ENCODE results near the gene RACGAP1.

Gene RACGAP1

GRCh38 chr12:49974677-49975317 lies 50.5 kb downstream of the RACGAP1 start:
- no peaks in the 10 kb centered on the region for H3K9me3 Mint-ChIP-seq
- no peak for ATAC-seq
- H3K36me3 Mint-ChIP-seq: no peaks in the 10 kb centered on the region
- H3K27me3 Mint-ChIP-seq: no peaks in the 10 kb centered on the region
- no peak overlapping the region for H3K4me3 Mint-ChIP-seq
- H3K4me1 Mint-ChIP-seq: no peaks in the 10 kb centered on the region
- H3K27ac Mint-ChIP-seq: no peak overlapping the region

GRCh38 chr12:49974231-49974675 lies 51.0 kb downstream of the RACGAP1 start:
- Mint-ChIP-seq H3K27me3 (no peaks in the 10 kb centered on the region), H3K4me3 (no peak overlapping the region), H3K9me3 (no peaks in the 10 kb centered on the region), H3K36me3 (no peaks in the 10 kb centered on the region), H3K27ac (no peak overlapping the region), H3K4me1 (no peaks in the 10 kb centered on the region)
- no peak for ATAC-seq

GRCh38 chr12:49973361-49973830 lies 51.9 kb downstream of the RACGAP1 start:
- Mint-ChIP-seq H3K27me3 (no peaks in the 10 kb centered on the region), H3K4me3 (no peak overlapping the region), H3K27ac (no peak overlapping the region), H3K9me3 (no peaks in the 10 kb centered on the region), H3K4me1 (no peaks in the 10 kb centered on the region), H3K36me3 (no peaks in the 10 kb centered on the region)
- ATAC-seq: no peak

DNA sequence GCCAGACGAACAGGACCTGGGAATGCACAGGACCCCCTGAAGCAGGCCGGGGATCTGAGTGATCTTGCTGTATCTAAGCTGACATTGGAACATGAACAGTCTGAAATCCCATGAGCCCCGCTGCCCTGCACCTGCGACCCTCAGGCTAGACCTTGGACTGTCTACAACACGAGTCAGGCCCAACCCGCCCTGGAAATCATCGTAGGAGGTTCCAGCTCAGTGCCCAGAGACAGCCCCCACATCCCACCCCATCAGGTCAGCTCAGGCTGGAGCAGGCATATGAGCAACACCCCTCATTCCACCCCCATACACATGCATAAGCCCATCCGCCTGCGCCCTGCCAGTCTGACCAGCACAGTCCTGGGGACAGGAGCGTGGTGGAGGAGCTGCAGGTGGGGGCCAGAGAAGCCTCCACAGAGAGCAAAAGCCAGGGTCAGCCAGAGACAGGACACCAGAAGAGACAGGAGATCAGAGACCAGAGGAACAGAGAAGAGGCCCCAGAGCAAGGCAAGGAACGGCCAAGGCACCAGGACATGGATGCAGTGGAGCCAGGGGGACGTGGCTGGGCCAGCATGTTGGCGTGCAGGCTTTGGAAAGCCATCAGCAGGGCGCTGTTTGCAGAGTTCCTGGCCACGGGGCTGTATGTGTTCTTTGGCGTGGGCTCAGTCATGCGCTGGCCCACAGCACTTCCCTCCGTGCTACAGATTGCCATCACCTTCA lies 52.5 kb downstream of the RACGAP1 start, which contains the start of gene AQP6:
AQP6 (plus strand) TSS at position 307 of the 720 bp plus-strand sequence; CDS start at position 534, 227 bp downstream.
- Mint-ChIP-seq H3K4me3 (no peak within 1 kb of the TSS), H3K4me1 (no peaks in the 10 kb centered on the region), H3K9me3 (no peaks in the 10 kb centered on the region), H3K36me3 (no peaks in the 10 kb centered on the region), H3K27me3 (no peaks in the 10 kb centered on the region), H3K27ac (no peak within 1 kb of the TSS)
- ATAC-seq: no peak

- H3K9me3 Mint-ChIP-seq: no peaks in the 10 kb centered on the region
- no peak overlapping the region for H3K27ac Mint-ChIP-seq
- ATAC-seq: no peak
- no peaks in the 10 kb centered on the region for H3K36me3 Mint-ChIP-seq
- peaks cover 3% of the 10 kb centered on the region for H3K27me3 Mint-ChIP-seq
- peaks cover 2% of the 10 kb centered on the region for H3K4me1 Mint-ChIP-seq
- no peak overlapping the region for H3K4me3 Mint-ChIP-seq
Measured at GRCh38 chr12:49972129-49972528, 53.2 kb downstream of the RACGAP1 start.

- no peak overlapping the region for H3K4me3 Mint-ChIP-seq
- no peak for ATAC-seq
Measured at GRCh38 chr12:49971141-49971540, 54.2 kb downstream of the RACGAP1 start.

DNA sequence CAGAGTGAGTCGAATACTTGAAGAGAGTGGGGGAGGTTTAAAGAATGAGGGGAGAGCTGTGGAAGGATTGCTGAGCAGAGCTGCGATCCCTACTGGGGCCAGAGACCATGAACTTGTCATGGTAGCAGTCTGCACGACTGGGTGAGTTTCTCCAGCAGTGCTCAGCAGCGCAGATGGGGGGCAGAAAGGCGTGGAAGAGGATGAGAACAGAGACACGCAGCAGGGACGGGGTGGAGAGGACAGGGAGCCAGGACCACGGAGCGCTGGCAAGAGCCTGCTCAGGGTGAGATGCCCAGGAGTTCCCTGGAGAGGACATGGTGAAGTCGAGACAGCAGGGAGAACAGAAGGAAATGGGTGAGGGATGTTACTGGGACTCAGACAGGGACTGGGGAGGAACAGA lies 54.6 kb downstream of the RACGAP1 start:
- Mint-ChIP-seq H3K27me3 (peaks cover 17% of the 10 kb centered on the region), H3K9me3 (no peaks in the 10 kb centered on the region), H3K36me3 (no peaks in the 10 kb centered on the region), H3K4me1 (peaks cover 7% of the 10 kb centered on the region), H3K4me3 (no peak overlapping the region), H3K27ac (no peak overlapping the region)
- ATAC-seq: no peak

More at GRCh38 chr12:49971141-49971540, 54.2 kb downstream of the RACGAP1 start:
- H3K9me3 Mint-ChIP-seq: no peaks in the 10 kb centered on the region
- no peak overlapping the region for H3K27ac Mint-ChIP-seq
- H3K36me3 Mint-ChIP-seq: no peaks in the 10 kb centered on the region
- H3K4me1 Mint-ChIP-seq: peaks cover 7% of the 10 kb centered on the region
- H3K27me3 Mint-ChIP-seq: peaks cover 13% of the 10 kb centered on the region

DNA sequence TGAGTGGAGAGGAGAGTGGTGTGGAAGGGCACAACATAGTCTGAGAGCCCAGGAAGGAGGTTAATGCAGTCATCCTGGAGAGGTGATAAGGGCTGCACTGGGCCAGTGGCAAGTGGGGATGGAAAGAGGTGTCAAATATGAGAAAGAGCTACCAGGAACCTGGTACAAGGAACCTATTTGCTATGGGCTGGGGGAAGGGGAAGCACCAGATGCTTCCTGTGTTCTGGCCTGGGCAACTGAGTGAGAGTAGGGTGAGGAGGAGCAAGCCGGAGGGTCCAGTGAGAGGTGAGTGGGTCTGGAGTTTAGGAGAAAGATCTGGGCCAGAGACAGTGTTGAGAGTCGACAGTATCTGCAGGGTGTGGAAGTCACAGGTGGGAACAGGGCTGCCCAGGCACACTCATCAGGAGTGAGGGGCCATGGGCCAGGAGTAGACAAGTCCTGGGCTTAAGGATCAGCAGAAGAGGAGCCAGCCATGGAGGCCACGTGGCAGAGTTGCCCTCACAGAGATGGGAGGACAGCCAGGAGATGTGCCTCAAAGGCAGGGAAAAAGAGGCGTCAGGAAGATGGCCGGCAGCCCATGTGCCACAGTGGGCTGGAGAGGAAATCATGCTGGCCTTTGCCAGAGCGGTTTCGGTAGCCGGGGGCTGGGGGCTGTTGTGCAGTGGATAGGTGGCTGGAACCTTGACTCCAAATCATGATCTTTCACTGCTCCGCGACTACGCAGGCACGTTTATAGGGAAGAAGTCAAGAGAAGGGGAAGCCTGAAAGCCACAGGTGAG lies 55.5 kb downstream of the RACGAP1 start:
- Mint-ChIP-seq H3K9me3 (no peaks in the 10 kb centered on the region), H3K27ac (no peak overlapping the region), H3K4me1 (peaks cover 7% of the 10 kb centered on the region), H3K4me3 (no peak overlapping the region), H3K36me3 (no peaks in the 10 kb centered on the region), H3K27me3 (peaks cover 24% of the 10 kb centered on the region)
- no peak for ATAC-seq

DNA sequence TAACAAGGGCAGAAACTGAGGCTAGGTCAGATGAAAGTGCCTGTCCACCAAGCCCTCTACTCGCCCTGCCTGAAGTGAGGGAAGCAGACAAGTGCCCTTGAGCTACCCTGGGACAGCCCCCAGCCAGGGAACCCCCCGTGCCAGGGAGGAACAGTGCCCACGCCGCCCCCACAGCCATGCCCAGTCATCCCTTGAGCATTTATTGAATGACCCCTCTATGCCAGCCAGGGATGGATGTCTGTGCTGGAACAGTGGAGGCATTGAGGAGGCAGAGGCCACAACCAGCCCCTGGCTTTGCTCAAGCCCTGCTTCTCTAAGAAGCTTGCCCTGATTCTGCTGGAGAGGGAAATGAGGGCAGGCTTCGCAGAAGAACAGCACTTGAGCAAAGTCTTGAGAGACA lies 56.3 kb downstream of the RACGAP1 start:
- Mint-ChIP-seq H3K4me3 (no peak overlapping the region), H3K36me3 (no peaks in the 10 kb centered on the region)

DNA sequence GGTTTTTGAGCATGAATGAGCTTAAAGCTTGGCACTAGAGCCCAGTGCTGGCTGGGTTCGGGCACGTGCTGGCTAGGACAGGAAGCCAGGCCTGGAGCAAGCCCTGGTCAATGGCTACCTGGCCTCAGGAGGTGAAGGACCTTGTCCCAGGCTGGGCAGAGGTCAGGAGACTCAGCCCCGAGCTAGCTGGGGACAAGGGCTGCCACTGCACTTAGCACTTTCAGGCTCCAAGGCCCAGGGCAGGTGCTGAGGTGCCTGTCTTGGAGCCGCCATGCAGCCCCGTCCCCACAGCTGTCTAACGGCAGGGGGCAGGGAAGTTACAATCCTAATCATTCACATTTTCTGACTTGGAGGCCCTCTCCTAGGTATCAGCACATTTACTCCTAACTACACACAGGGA lies 56.8 kb downstream of the RACGAP1 start:
- no peaks in the 10 kb centered on the region for H3K36me3 Mint-ChIP-seq
- peaks cover 7% of the 10 kb centered on the region for H3K4me1 Mint-ChIP-seq
- H3K9me3 Mint-ChIP-seq: no peaks in the 10 kb centered on the region
- peaks cover 37% of the 10 kb centered on the region for H3K27me3 Mint-ChIP-seq
- H3K4me3 Mint-ChIP-seq: no peak overlapping the region
- no peak for ATAC-seq
- no peak overlapping the region for H3K27ac Mint-ChIP-seq

More for the DNA sequence above, 56.3 kb downstream of the RACGAP1 start:
- ATAC-seq: no peak
- Mint-ChIP-seq H3K9me3 (no peaks in the 10 kb centered on the region), H3K4me1 (peaks cover 7% of the 10 kb centered on the region), H3K27me3 (peaks cover 32% of the 10 kb centered on the region), H3K27ac (no peak overlapping the region)

DNA sequence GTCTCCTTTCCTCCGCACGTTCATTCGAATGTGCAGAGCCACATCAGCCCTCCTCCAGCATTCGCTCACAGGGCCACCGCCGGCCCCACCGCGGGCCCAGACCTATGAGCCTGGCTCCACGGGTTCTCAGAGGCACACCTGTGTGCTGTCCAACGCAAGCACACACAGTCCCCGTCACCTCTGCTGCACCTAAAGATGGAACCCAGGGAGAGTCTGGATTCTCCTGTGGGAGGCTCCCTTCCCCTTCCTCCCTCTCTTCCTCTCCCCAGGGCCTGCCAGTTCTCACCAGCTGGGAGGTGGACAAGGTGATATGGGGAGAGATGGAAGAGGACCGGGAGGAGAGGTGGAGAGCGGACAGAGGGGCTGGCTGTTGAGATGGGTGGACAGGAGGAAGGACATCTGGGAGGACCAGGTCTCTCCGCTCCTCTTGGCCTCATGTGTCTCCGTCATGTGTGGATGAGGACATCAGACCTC lies 57.5 kb downstream of the RACGAP1 start:
- Mint-ChIP-seq H3K9me3 (no peaks in the 10 kb centered on the region), H3K27me3 (peaks cover 44% of the 10 kb centered on the region), H3K27ac (no peak overlapping the region), H3K36me3 (no peaks in the 10 kb centered on the region), H3K4me1 (peaks cover 7% of the 10 kb centered on the region), H3K4me3 (peak overlapping the region; percentile 7)
- no peak for ATAC-seq

- peaks cover 7% of the 10 kb centered on the region for H3K4me1 Mint-ChIP-seq
- no peak overlapping the region for H3K27ac Mint-ChIP-seq
- H3K36me3 Mint-ChIP-seq: no peaks in the 10 kb centered on the region
Measured at GRCh38 chr12:49967042-49967776, 58.1 kb downstream of the RACGAP1 start.

DNA sequence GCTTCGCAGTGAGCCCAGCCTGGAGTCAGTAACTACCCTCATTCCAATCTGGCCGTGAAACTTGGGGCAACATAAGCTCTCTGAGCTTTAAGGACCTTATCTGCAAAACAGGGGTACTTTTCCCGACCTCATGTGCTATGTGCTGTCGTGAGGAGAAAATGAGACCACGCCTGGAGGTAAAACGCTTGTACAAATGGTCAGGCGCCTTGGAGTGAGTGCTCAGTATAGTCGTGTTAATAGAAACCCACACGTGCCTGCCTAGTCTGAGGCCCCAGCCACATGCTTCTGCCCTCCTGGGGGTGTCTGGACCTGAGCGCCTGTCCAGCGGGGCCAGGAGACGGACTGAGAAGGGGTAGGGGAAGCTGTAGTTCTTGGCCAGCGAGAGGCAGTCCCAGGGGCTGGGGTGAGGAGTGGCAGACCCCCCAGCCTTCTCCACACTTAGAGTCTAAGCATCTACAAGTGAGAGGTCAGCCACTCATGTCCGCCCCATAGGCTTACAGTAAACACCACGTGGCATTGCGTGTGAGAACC lies 58.7 kb downstream of the RACGAP1 start:
- ATAC-seq: no peak
- no peaks in the 10 kb centered on the region for H3K9me3 Mint-ChIP-seq
- no peak overlapping the region for H3K27ac Mint-ChIP-seq
- peaks cover 53% of the 10 kb centered on the region for H3K27me3 Mint-ChIP-seq
- H3K36me3 Mint-ChIP-seq: no peaks in the 10 kb centered on the region
- no peak overlapping the region for H3K4me3 Mint-ChIP-seq
- peaks cover 7% of the 10 kb centered on the region for H3K4me1 Mint-ChIP-seq

More at GRCh38 chr12:49967042-49967776, 58.1 kb downstream of the RACGAP1 start:
- Mint-ChIP-seq H3K27me3 (peaks cover 50% of the 10 kb centered on the region), H3K4me3 (peak overlapping the region; percentile 59), H3K9me3 (no peaks in the 10 kb centered on the region)
- ATAC-seq: peak; percentile 77

DNA sequence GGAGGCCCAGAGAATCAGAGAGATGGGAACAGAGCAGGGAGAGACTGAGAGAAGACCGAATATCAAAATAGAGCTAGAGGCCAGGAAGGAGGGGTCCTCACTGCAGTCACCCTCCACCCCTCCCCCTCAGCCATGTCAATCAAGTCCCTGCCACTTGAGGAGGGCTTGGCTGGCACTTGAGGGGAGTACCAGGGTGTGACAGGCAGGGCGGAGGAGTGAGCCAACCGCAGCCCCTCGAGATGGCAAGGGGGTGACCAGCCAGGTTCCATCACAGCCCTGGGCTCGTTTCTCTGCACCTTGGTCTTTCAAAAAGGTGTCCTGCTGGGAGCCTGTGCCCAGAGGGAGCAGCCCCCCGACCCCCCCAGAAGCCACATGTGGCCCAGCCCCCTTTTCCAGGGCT lies 59.5 kb downstream of the RACGAP1 start:
- H3K4me3 Mint-ChIP-seq: no peak overlapping the region
- no peak for ATAC-seq
- no peaks in the 10 kb centered on the region for H3K9me3 Mint-ChIP-seq
- no peak overlapping the region for H3K27ac Mint-ChIP-seq
- H3K27me3 Mint-ChIP-seq: peaks cover 56% of the 10 kb centered on the region
- H3K36me3 Mint-ChIP-seq: no peaks in the 10 kb centered on the region
- H3K4me1 Mint-ChIP-seq: peaks cover 7% of the 10 kb centered on the region
